Kidney (tissue), 14 donors: Measurements from ENCODE around the gene ASTN2. TPM values are rescaled to one million over a fixed set of nuclear protein-coding genes. Genes with fewer than 3 reads are reported as not detected.

ENCODE experiments used
- DNase-seq, 5 donors: peaks; one replicate each; pipeline ENCODE4 v3.0.0-alpha.2; 2013 to 2020
- FAIRE-seq: peaks from 2 replicates; lab custom pipeline; 2012; peaks lifted over from hg19 to GRCh38; lab: Jason Lieb, UNC
- H3K27ac ChIP-seq, 2 donors: one replicate each; pipeline ENCODE4 v1.7.0; 2013; ENCODE audit warnings: low read depth in 2 of 2, low read length in 2 of 2, inconsistent platforms in 1 of 2
- H3K27me3 ChIP-seq: one replicate; pipeline ENCODE4 v1.7.1; 2013; ENCODE audit warnings: low read length, inconsistent platforms; ENCODE audit not compliant: control insufficient read depth, insufficient read depth
- H3K36me3 ChIP-seq, 3 donors: one replicate each; pipeline versions ENCODE4 v1.7.0 to v1.7.1; 2013; ENCODE audit warnings: low read length in 3 of 3, control low read depth in 1 of 3, inconsistent platforms in 1 of 3; ENCODE audit not compliant: insufficient read depth in 3 of 3, control insufficient read depth in 2 of 3
- H3K4me1 ChIP-seq, 3 donors: one replicate each; pipeline versions ENCODE4 v1.7.0 to v1.7.1; 2013; ENCODE audit warnings: low read length in 3 of 3, inconsistent platforms in 1 of 3, low read depth in 1 of 3; ENCODE audit not compliant: control insufficient read depth in 2 of 3, insufficient read depth in 2 of 3
- H3K4me3 ChIP-seq, 3 donors: one replicate each; pipeline versions ENCODE4 v1.7.0 to v1.8.1; 2013; ENCODE audit warnings: low read length in 3 of 3, control low read depth in 1 of 3, inconsistent platforms in 1 of 3
- H3K9ac ChIP-seq, 3 donors: one replicate each; pipeline versions ENCODE4 v1.7.0 to v1.7.1; 2013; ENCODE audit warnings: low read length in 3 of 3, control low read depth in 1 of 3, inconsistent platforms in 1 of 3
- H3K9me3 ChIP-seq, 3 donors: one replicate each; pipeline versions ENCODE4 v1.7.0 to v1.7.1; 2013; ENCODE audit warnings: low read length in 3 of 3, control low read depth in 1 of 3, inconsistent platforms in 1 of 3; ENCODE audit not compliant: control insufficient read depth in 2 of 3, insufficient read depth in 1 of 3
- intact Hi-C: fragments of 100-400 bp; cut with DNase I; formaldehyde crosslinking; loops from one replicate; pipeline ENCODE4 v1.11.1; 2022
- polyA plus RNA-seq: library from polyadenylated mRNA; stranded (reverse); fragments of 350-450 nt; fragmentation: Illumina TruSeq; extraction: RNeasy Lipid Tissue Mini Kit (QIAGEN cat#74804); gene quantifications from one replicate; pipeline ENCODE4 v1.2.3, GENCODE V29; 2014; ENCODE audit warnings: low read depth, low replicate concordance; ENCODE audit not compliant: insufficient read depth
- total RNA-seq: library from RNA; stranded (reverse); fragmentation: NEBNext Ultra II Directional; extraction: Animal tissue kit (Norgen Biotek cat#: 25700); gene quantifications from one replicate; pipeline ENCODE4 v1.2.1, GENCODE V29; 2021
- TF ChIP-seq, protein P1 (sequence below): IDR thresholded peaks from 3 replicates; pipeline ENCODE4 v1.5.1; 2012; ENCODE audit warnings: mild to moderate bottlenecking, moderate library complexity, borderline replicate concordance; ENCODE audit not compliant: insufficient read depth; ENCODE audit errors: extremely low read depth
- donor health status: control.
- donor health status: control.
- donor health status: control.
- donor health status: control.
- donor health status: control.
- donor health status: DM: yes; HTN: yes; CAD: no.
- donor health status: Normal renal cell carcinoma (clear cell type).

ASTN2 gene
- total and polyA plus RNA-seq, 2 donors from 2014 or later = 7.6 to 11.5 TPM

DNA sequence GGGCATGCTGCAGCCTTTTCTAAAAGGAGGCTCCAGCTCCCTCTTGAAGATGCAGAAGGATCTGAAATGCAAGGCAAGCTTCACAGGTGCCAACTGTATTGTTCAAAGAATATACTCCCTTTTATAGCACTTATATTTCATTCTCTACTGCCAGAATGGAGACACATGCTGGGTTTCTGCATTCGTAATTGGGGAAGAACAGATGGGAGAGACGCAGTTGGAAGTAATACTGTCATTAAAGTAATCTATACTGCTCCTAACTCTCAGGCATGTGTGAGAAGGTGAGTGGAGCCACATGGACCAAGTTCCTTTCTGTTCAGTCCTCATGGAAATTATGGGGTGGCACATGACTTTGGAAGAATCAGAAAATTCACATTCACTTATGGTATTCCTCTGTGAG, 501.3 kb downstream of the ASTN2 start:
- H3K9me3 ChIP-seq = no peaks in the 10 kb centered on the region
- DNase-seq = no peak
- FAIRE-seq = no peak
- intact Hi-C loops = no loop called here
- TF ChIP-seq, protein P1, sequence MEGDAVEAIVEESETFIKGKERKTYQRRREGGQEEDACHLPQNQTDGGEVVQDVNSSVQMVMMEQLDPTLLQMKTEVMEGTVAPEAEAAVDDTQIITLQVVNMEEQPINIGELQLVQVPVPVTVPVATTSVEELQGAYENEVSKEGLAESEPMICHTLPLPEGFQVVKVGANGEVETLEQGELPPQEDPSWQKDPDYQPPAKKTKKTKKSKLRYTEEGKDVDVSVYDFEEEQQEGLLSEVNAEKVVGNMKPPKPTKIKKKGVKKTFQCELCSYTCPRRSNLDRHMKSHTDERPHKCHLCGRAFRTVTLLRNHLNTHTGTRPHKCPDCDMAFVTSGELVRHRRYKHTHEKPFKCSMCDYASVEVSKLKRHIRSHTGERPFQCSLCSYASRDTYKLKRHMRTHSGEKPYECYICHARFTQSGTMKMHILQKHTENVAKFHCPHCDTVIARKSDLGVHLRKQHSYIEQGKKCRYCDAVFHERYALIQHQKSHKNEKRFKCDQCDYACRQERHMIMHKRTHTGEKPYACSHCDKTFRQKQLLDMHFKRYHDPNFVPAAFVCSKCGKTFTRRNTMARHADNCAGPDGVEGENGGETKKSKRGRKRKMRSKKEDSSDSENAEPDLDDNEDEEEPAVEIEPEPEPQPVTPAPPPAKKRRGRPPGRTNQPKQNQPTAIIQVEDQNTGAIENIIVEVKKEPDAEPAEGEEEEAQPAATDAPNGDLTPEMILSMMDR = no peak
- H3K27ac ChIP-seq = no peak overlapping the region
- H3K9ac ChIP-seq = no peak overlapping the region
- H3K4me3 ChIP-seq = no peak overlapping the region
- no peaks in the 10 kb centered on the region for H3K4me1 ChIP-seq
- H3K36me3 ChIP-seq = no peaks in the 10 kb centered on the region
- no peaks in the 10 kb centered on the region for H3K27me3 ChIP-seq

DNA sequence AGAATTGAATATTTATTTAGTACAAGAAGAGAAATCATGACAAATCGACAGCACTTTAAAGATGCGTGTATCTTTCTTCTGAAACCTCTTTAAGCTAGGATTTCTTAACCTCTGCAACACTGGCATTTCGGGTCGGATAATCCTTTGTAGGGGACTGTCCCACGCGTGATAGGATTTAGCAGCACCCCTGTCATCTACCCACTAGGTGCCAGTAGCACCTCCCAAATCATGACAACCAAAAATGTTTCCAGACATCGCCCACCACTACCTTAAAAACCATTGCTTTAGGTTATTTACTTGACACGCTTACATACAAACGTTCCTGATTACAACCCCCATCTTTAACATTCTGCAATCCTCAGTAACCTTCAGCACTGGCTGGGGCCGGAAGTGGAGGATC, 504.7 kb downstream of the ASTN2 start:
- no peaks in the 10 kb centered on the region for H3K27me3 ChIP-seq
- H3K9ac ChIP-seq = no peak overlapping the region
- H3K9me3 ChIP-seq = no peaks in the 10 kb centered on the region
- no peak for FAIRE-seq
- no peak overlapping the region for H3K4me3 ChIP-seq
- no peak overlapping the region for H3K27ac ChIP-seq
- no peaks in the 10 kb centered on the region for H3K4me1 ChIP-seq
- DNase-seq = no peak
- intact Hi-C loops = no loop called here
- H3K36me3 ChIP-seq = no peaks in the 10 kb centered on the region
- TF ChIP-seq, protein P1 = no peak

DNA sequence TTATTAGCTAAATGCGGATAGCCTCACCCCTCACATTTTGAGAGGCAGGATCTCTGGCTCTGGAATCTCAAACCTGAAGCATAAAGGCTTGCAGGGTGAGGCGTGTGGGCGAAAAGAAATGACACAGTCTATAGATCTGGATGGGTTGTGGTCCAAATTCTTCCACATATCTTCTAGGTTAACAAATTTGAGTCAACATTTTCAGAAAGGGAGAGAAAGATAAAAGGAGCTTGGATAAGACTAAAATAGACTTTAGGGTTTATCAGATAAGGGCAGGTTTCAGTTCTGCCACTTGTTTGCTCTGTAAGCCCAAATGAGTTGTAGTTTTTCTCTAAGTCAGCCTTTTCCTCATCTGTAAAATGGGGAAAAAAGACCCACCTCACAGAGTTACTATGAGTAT, 506.9 kb downstream of the ASTN2 start:
- intact Hi-C loops = no loop called here
- DNase-seq (no peak), FAIRE-seq (no peak)
- Histone ChIP-seq H3K27me3 (no peaks in the 10 kb centered on the region), H3K4me3 (no peak overlapping the region), H3K9me3 (no peaks in the 10 kb centered on the region), H3K4me1 (no peaks in the 10 kb centered on the region), H3K36me3 (no peaks in the 10 kb centered on the region), H3K9ac (no peak overlapping the region), H3K27ac (no peak overlapping the region)
- TF ChIP-seq, protein P1 = no peak

DNA sequence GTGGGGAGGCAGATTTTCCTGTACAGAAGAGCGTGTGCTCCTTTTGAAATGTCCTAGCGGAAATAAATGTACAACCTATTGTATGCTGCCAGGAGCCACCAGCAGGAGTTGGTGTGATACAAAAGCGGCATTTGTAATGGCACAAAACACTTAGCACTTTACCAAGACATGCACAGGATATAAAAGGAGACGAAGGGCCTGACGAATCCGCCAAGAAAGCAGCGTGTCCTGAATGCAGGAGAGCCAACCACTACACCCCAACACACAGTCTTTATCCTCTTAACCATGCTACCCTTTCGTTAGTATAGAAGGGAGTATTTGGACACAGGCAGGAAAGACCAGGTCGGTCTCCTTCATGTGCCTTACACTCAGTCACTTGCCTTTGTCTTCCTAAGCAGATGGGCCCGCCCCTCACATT, 509.7 kb downstream of the ASTN2 start:
- no peak overlapping the region for H3K4me3 ChIP-seq
- no peaks in the 10 kb centered on the region for H3K27me3 ChIP-seq
- no peak overlapping the region for H3K9ac ChIP-seq
- no peak for FAIRE-seq
- no peak for DNase-seq
- intact Hi-C loops = no loop called here
- no peak overlapping the region for H3K27ac ChIP-seq
- H3K4me1 ChIP-seq = no peaks in the 10 kb centered on the region
- H3K9me3 ChIP-seq = no peaks in the 10 kb centered on the region
- no peaks in the 10 kb centered on the region for H3K36me3 ChIP-seq
- TF ChIP-seq, protein P1 = no peak
